Fibroblast of skin of right quadriceps (primary cell): ENCODE results near the gene WFDC10B.
"Not testable (repeated sequence)": the region's sequence is repeated elsewhere in the genome, so short reads cannot be mapped to it uniquely, and the experiment has no call there.

Source experiments
- DNase-seq: peaks from one replicate; pipeline ENCODE4 v3.0.0-alpha.2; 2013

WFDC10B gene

GRCh38 chr20:45704969-45705637, at the start of gene WFDC10B:
Gene WFDC10B (minus strand): TSS chr20:45705019. CDS start chr20:45685992, 19,027 bp downstream.
- DNase-seq = no peak

- DNase-seq = peak; percentile 7
Measured at GRCh38 chr20:45752746-45753145, 47.9 kb upstream of the WFDC10B start.

GRCh38 chr20:45751721-45752120, 46.9 kb upstream of the WFDC10B start:
- no peak for DNase-seq

GRCh38 chr20:45745015-45745414, 40.2 kb upstream of the WFDC10B start:
- no peak for DNase-seq

- no peak for DNase-seq
Measured at GRCh38 chr20:45742596-45742995, 37.8 kb upstream of the WFDC10B start.

GRCh38 chr20:45735988-45736387, 31.2 kb upstream of the WFDC10B start:
- DNase-seq = no peak

- DNase-seq = no peak
Measured at GRCh38 chr20:45735552-45735951, 30.7 kb upstream of the WFDC10B start.

GRCh38 chr20:45732199-45732598, 27.4 kb upstream of the WFDC10B start:
- DNase-seq = no peak

GRCh38 chr20:45727044-45727443, 22.2 kb upstream of the WFDC10B start:
- DNase-seq = no peak

- DNase-seq = no peak
Measured at GRCh38 chr20:45725134-45725533, 20.3 kb upstream of the WFDC10B start.

GRCh38 chr20:45722047-45722446, 17.2 kb upstream of the WFDC10B start, which contains the start of gene SPINT4:
Gene SPINT4 (plus strand): TSS chr20:45722347. CDS start chr20:45722368, 21 bp downstream.
- DNase-seq = no peak

- not testable (repeated sequence) for DNase-seq
Measured at GRCh38 chr20:45716141-45716688, 11.4 kb upstream of the WFDC10B start.

- DNase-seq = no peak
Measured at GRCh38 chr20:45701873-45702272, 2.9 kb downstream of the WFDC10B start, which contains the start of gene WFDC13. Gene WFDC13 (plus strand): TSS chr20:45702038. CDS start chr20:45702124, 86 bp downstream.

- no peak for DNase-seq
Measured at GRCh38 chr20:45701104-45701503, 3.7 kb downstream of the WFDC10B start.

- no peak for DNase-seq
Measured at GRCh38 chr20:45695496-45695895, 9.3 kb downstream of the WFDC10B start.

- DNase-seq = not testable (repeated sequence)
Measured at GRCh38 chr20:45693346-45693745, 11.5 kb downstream of the WFDC10B start.

- DNase-seq = no peak
Measured at GRCh38 chr20:45685896-45686295, 18.9 kb downstream of the WFDC10B start.

- no peak for DNase-seq
Measured at GRCh38 chr20:45679650-45680049, 25.2 kb downstream of the WFDC10B start.

- DNase-seq = no peak
Measured at GRCh38 chr20:45672765-45673164, 32.1 kb downstream of the WFDC10B start.

GRCh38 chr20:45670139-45670538, 34.7 kb downstream of the WFDC10B start, which contains the start of gene WFDC11:
Gene WFDC11 (minus strand): TSS chr20:45670239. CDS start chr20:45650600, 19,639 bp downstream.
- DNase-seq = no peak

- not testable (repeated sequence) for DNase-seq
Measured at GRCh38 chr20:45657038-45657437, 47.8 kb downstream of the WFDC10B start.

GRCh38 chr20:45651726-45652125, 53.1 kb downstream of the WFDC10B start:
- DNase-seq = not testable (repeated sequence)

- DNase-seq = no peak
Measured at GRCh38 chr20:45649312-45649863, 55.4 kb downstream of the WFDC10B start.

GRCh38 chr20:45647441-45648050, 57.3 kb downstream of the WFDC10B start:
- no peak for DNase-seq
